H1 (cell line): Measurements from ENCODE around the gene CNPY3. TPM values are rescaled to one million over a fixed set of nuclear protein-coding genes. Genes with fewer than 3 reads are reported as not detected.

ENCODE experiments used
- CHD7 ChIP-seq: fragments of 300-600 bp; sonication (generic); IDR thresholded peaks from 2 replicates; pipeline ENCODE4 v1.7.1; 2012; ENCODE audit warnings: low read length, moderate library complexity, mild to moderate bottlenecking, inconsistent platforms; ENCODE audit not compliant: insufficient replicate concordance
- CREB1 ChIP-seq: IDR thresholded peaks from 2 replicates; pipeline ENCODE4 v1.6.1; 2012; ENCODE audit warnings: inconsistent platforms
- KDM4A ChIP-seq: IDR thresholded peaks from one replicate; pipeline ENCODE4 v1.7.1; 2012; ENCODE audit warnings: low read depth, mild to moderate bottlenecking, moderate library complexity, low read length, inconsistent platforms; ENCODE audit not compliant: severe bottlenecking
- MAFK ChIP-seq: IDR thresholded peaks from 2 replicates; pipeline ENCODE4 v1.6.1; 2012; ENCODE audit warnings: low read depth, mild to moderate bottlenecking, improper control_type of control experiment, low read length
- MAX ChIP-seq: IDR thresholded peaks from 2 replicates; pipeline ENCODE4 v1.6.1; 2012; ENCODE audit warnings: inconsistent platforms
- POU5F1 ChIP-seq: IDR thresholded peaks from 2 replicates; pipeline ENCODE4 v1.6.1; 2011; ENCODE audit warnings: low read depth, mild to moderate bottlenecking, low read length, moderate library complexity
- RAD21 ChIP-seq, 2 experiments: IDR thresholded peaks in 1 of 2; conservative IDR thresholded peaks in 1 of 2; 2 replicates each; pipeline ENCODE4 v1.6.1; 2011; ENCODE audit warnings: low read depth in 2 of 2, low read length in 2 of 2, improper control_type of control experiment in 1 of 2, inconsistent platforms in 1 of 2, mild to moderate bottlenecking in 1 of 2, moderate library complexity in 1 of 2
- RNF2 ChIP-seq: fragments of 200-900, 300-1000 bp; sonication (generic); IDR thresholded peaks from 2 replicates; pipeline ENCODE4 v1.7.1; 2016; ENCODE audit warnings: borderline replicate concordance, low read depth, mild to moderate bottlenecking, antibody characterized with exemption, low read length; ENCODE audit not compliant: poor library complexity, severe bottlenecking; ENCODE audit errors: missing control alignments
- SRF ChIP-seq: IDR thresholded peaks from 2 replicates; pipeline ENCODE4 v1.6.1; 2011; ENCODE audit warnings: mild to moderate bottlenecking, low read depth, low read length, moderate library complexity
- SUZ12 ChIP-seq: fragments of 200-600 bp; sonication (generic); IDR thresholded peaks from 2 replicates; pipeline ENCODE4 v1.6.1; 2012; ENCODE audit warnings: mild to moderate bottlenecking, inconsistent platforms, low read length, moderate library complexity, mixed read lengths
- TCF12 ChIP-seq: IDR thresholded peaks from 2 replicates; pipeline ENCODE4 v1.6.1; 2011; ENCODE audit warnings: low read depth, mild to moderate bottlenecking, low read length
- polyA plus RNA-seq, 7 experiments: library from polyadenylated mRNA; depleted of rRNA in 3 of 7; stranded (reverse) in 5 of 7; unstranded in 2 of 7; fragments of >200 nt in 5 of 7; fragments of 200-250 nt in 2 of 7; gene quantifications; 1 replicate in 5 of 7; 2 replicates in 1 of 7; 4 replicates in 1 of 7; pipeline versions ENCODE4 v1.2.1 to v1.2.3, GENCODE V29; 2011 to 2013; ENCODE audit warnings: missing spikeins in 2 of 7, mixed read lengths in 2 of 7
- total RNA-seq: library from RNA; stranded (reverse); fragmentation: NEBNext Ultra II Directional; extraction: Animal tissue kit (Norgen Biotek cat#: 25700); gene quantifications from 2 replicates; pipeline ENCODE4 v1.2.1, GENCODE V29; 2021

The CNPY3 gene
- total and polyA plus RNA-seq, 2 of the 8 experiments (the other 6 are each of a cell fraction or from before 2014, with no cell fraction given) = 49.6 to 64.5 TPM

- TF ChIP-seq CHD7 = no peak
- TF ChIP-seq MAX = no peak
- TF ChIP-seq RNF2 = no peak
- TF ChIP-seq SRF = no peak
- TF ChIP-seq CREB1 = no peak
- TF ChIP-seq POU5F1 = no peak
- no peak for TF ChIP-seq RAD21 (IDR thresholded peaks at IDR 0.05 in 1 of 2, conservative IDR thresholded peaks at IDR 0.05 in 1 of 2; ENCODE audit: low read depth in 2 of 2, low read length in 2 of 2)
- TF ChIP-seq SUZ12 = no peak
- no peak for TF ChIP-seq TCF12
- no peak for TF ChIP-seq KDM4A
- TF ChIP-seq MAFK = no peak
Measured at GRCh38 chr6:42973926-42974325, 44.6 kb downstream of the CNPY3 start (continued).
